T-helper 1 cell treated with Interleukin-12 subunit alpha and Interleukin-12 subunit beta and Interleukin-4 antibody, amounts not matched to agents 30 ng/mL and 1 ng/mL, for 36 hours (primary cell): ENCODE measurements around the gene SPATA45. TPM values are rescaled to one million over a fixed set of nuclear protein-coding genes. Genes with fewer than 3 reads are reported as not detected.

Experiments
- intact Hi-C: fragments of 100-400 bp; cut with micrococcal nuclease; formaldehyde crosslinking; loops from one replicate; pipeline ENCODE4 v1.15.1; 2024
- total RNA-seq: library from RNA; stranded (reverse); gene quantifications from 2 replicates; pipeline ENCODE4 v1.2.3, GENCODE V29; 2022

SPATA45 gene
- total RNA-seq, 1 donor from 2014 or later, result not detected

GRCh38 chr1:212782422-212783154 lies 64.9 kb downstream of the SPATA45 start:
- intact Hi-C loops, result loop anchor here (1.0 kb wide), 7 partner anchors 83 to 1102 kb away; partner anchors contain the start of gene BATF3

GRCh38 chr1:212781225-212781624 lies 66.2 kb downstream of the SPATA45 start:
- intact Hi-C loops, result no loop called here

GRCh38 chr1:212780759-212781158 lies 66.7 kb downstream of the SPATA45 start:
- intact Hi-C loops, result no loop called here

Other genes with a start within 250 kb of the SPATA45 start
- 13.8 and 17.8 TPM in 2 replicates for gene ATF3, start 238.9 kb downstream of the SPATA45 start, total RNA-seq
- 65.8 and 75.3 TPM in 2 replicates for gene BATF3, start 147.8 kb downstream of the SPATA45 start, total RNA-seq
- 39.8 and 40.9 TPM in 2 replicates for gene NSL1, start 55.9 kb downstream of the SPATA45 start, total RNA-seq
- gene TATDN3, start 55.8 kb downstream of the SPATA45 start, total RNA-seq, result 14.2 and 17.9 TPM in 2 replicates
- gene FLVCR1, start 10.6 kb upstream of the SPATA45 start, total RNA-seq, result 11.4 and 13.3 TPM in 2 replicates
- gene VASH2, start 102.9 kb upstream of the SPATA45 start, total RNA-seq, result 0.15 and 0.64 TPM in 2 replicates
- gene ANGEL2, start 168.2 kb upstream of the SPATA45 start, total RNA-seq, result 51.5 and 52.6 TPM in 2 replicates
- gene RPS6KC1, start 203.6 kb upstream of the SPATA45 start, total RNA-seq, result 14.7 and 16.8 TPM in 2 replicates